Measurements from ENCODE around the gene SYT2.

DNA sequence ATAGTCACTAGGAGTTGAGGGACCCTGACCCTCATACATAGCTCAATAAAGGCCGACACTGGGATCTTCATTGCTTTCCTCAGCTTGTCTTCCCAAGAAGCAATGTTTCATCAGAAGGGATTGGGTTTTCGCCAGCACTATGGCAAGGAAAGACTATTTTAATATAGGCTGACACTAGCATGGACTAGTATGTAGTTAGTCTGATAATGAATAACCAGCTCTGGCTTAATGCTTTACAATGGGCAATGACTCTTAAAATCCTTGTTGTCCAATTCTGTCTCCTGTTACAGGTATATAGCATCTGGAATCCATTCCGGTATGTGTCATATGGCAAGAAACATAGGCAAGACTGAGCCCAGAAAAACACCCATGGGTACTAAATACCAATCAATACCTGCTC is 15.3 kb upstream of the SYT2 start:
- TF ChIP-seq, protein P1, sequence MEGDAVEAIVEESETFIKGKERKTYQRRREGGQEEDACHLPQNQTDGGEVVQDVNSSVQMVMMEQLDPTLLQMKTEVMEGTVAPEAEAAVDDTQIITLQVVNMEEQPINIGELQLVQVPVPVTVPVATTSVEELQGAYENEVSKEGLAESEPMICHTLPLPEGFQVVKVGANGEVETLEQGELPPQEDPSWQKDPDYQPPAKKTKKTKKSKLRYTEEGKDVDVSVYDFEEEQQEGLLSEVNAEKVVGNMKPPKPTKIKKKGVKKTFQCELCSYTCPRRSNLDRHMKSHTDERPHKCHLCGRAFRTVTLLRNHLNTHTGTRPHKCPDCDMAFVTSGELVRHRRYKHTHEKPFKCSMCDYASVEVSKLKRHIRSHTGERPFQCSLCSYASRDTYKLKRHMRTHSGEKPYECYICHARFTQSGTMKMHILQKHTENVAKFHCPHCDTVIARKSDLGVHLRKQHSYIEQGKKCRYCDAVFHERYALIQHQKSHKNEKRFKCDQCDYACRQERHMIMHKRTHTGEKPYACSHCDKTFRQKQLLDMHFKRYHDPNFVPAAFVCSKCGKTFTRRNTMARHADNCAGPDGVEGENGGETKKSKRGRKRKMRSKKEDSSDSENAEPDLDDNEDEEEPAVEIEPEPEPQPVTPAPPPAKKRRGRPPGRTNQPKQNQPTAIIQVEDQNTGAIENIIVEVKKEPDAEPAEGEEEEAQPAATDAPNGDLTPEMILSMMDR (conservative IDR thresholded peaks at IDR 0.05 in 1 of 2, IDR thresholded peaks at IDR 0.05 in 1 of 2; ENCODE audit: extremely low read depth in 1 of 2, insufficient read depth in 1 of 2, low read depth in 1 of 2, low read length in 2 of 2), result no peak
- TF ChIP-seq EZH2 (IDR thresholded peaks at IDR 0.05; ENCODE audit: borderline replicate concordance, low read length), result no peak

All from mammary epithelial cell (primary cell).